HG02642 (cell line): ENCODE results near the gene GTPBP10.
A peak's percentile ranks its signal among the peaks of the same experiment; 100 is the strongest.
"Not testable (repeated sequence)": the region's sequence is repeated elsewhere in the genome, so short reads cannot be mapped to it uniquely, and the experiment has no call there.

Source experiments
- ATAC-seq: cut with Tn5 transposase; IDR thresholded peaks from one replicate; pipeline ENCODE4 v1.9.1; 2021; ENCODE audit warnings: mild to moderate bottlenecking; ENCODE audit not compliant: unreplicated experiment, poor library complexity

The GTPBP10 gene

DNA sequence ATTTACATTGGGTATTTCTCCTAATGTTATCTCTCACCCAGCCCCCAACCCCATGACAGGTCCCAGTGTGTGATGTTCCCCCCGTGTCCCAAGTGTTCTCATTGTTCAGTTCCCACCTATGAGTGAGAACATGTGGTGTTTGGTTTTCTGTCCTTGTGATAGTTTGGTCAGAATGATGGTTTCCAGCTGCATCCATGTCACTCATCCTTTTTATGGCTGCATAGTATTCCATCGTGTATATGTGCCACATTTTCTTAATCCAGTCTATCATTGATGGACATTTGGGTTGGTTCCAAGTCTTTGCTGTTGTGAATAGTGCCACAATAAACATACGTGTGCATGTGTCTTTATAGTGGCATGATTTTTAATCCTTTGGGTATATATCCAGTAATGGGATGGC lies 3.5 kb downstream of the GTPBP10 start:
- not testable (repeated sequence) for ATAC-seq

DNA sequence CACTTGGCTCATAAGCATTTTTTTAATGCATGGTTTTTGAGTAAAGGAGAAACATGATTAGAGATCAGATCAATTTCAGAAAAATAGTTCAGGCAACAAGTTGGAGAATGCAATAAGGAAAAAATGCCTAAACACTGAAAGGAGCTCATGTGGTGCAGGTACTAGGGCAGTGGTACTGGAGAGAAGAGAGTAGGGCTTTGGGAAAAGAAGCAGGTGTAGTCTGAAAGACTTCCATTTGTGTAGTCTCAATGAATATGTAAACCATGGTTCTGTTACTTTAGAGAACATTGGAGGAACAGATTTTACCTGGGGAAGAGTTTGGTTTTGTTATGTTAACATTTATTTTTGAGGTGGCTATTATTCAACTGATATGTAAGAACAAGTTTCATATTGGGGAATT lies 5.5 kb downstream of the GTPBP10 start:
- no peak for ATAC-seq

DNA sequence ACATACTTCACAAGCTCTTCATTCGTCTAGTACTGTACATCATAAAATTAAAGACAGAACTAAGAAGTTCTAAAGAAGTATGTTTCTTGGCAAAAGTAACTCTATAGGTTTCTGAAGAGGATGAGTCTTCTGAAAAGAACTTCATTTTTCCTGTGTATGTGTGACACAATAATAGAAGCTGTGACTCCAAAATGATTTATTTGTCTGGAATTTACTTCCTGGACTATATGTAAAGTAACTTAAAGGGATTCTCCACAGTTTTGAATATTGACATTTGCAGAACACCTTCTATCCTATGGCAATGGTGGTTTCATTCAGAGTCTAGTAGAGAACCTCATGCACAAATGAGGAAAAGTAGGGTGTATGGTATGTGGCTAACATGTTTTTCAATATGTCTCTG lies 36.9 kb downstream of the GTPBP10 start:
- no peak for ATAC-seq

DNA sequence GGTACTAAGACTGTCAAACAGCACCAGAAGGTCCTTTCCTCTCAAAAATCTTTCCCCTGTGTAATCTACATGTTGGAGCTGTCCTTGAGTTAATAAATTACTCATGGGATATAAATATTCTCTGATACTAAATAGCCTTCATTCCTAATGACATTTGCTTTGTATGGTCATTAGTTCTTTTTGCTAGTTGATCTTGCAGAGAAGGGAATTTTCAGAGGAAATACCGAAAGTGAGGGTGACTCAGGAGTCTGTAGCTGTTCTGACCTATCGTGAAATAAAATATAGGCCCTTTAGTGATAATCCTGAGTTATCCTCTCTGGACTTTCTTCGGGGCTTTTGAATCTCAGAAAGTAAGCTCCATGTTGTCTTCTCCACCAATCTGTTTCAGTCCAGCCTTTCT lies 37.3 kb downstream of the GTPBP10 start:
- ATAC-seq: no peak

DNA sequence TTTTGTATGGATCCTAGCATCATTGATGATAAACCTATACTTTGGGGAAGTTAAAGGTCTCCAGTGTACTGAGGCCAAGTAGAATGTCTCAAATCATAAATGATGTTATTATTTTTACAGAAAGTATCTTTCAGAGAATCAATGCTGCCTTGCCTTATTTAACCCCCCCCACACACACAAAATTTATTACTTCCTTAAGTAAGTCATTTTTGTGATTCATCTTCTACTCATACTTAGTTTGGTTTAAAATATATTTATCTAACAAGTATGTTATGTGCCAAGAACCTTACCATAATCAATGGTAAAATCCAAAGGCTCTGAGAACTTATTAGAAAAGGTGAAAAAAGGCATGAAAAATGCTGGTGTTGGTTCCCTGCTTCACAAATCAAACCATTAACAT lies 37.9 kb downstream of the GTPBP10 start:
- ATAC-seq: no peak

DNA sequence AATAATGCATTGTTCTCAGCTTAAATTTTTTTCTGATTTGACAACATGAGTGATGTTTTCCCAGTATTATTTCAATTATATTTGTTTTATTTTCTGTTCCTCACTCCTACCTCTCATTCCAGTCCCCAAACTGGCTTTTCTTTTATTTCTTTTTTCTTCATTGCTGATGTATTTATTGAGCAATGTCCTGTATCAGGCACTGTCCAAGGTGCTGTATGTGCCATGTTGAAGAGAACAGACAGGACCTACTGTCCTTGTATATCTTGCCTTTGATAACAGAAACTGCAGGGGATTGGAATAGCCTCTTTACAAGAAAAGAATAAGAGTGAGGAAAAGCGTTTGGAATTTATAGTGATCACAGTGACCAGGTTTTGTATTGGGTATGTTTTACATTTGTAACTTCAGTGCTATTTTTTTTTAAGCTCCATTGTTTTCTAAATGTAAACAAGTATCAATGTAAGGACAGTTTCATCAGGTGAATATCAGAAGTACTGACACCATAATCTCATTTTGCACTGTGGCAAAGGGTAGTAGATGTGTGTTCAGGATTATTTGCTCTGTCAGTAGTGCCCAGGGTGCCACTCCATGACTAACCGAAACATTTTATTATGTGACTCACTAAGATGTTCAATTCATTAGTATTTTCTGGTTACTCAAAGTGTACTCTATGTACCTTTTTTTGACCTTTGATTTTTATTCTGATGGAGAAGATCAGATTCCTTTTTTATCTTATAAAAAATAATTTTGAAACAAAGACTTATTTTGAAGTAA lies 41.1 kb downstream of the GTPBP10 start:
- ATAC-seq: no peak

DNA sequence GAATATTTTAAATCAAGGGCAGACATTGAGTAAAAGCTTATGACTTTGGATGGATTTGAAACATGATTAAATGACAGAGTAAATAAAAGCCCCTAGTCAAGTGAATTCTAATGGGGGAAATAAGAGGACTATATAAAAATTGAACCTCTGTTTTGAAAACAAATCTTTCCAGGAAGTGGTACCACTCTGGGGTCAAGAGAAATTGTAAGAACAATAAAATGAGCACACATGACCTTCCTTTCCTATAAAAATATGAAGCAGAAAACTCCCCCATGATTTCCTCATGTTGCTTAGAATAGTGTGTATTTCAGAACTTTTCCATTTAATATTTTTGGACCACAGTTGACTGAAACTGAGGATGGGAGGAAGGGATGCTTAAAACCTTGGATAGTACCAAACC lies 44.4 kb downstream of the GTPBP10 start:
- ATAC-seq: no peak

DNA sequence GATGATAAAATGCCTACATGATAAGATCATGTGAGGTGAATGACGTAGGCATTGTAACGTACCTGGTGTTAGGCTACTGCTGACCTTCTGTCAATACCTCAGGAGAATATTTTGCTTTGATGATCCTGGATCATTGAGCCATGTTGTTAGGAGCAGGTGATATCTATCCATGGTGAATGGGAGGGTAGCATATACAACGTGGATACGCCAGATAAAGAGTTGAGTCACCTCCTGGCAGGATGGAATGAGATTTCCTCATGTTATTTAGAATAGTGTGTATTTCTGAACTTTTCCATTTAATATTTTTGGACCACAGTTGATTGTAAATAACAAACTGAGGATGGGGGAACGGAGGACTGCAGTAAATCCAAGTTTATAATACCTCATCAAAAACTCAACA lies 45.0 kb downstream of the GTPBP10 start:
- no peak for ATAC-seq

DNA sequence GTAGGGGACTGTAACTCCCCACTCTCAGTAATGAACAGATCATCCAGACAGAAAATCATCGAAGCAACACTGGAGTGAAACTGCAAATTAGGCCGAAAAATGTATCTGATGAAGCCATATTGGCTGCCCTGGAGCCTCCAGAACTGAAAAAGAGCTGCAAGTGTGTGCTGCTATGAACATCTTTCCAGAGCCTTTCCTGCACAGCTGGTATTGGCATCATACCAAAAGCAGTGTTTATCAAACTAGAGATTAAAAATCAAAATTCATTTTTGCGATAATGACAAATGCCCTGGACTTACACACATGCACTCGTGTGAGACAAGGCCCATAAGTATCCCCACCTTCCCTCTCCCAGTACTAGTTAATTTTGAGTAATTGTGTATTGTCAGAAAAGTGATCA lies 49.9 kb downstream of the GTPBP10 start:
- ATAC-seq: no peak

DNA sequence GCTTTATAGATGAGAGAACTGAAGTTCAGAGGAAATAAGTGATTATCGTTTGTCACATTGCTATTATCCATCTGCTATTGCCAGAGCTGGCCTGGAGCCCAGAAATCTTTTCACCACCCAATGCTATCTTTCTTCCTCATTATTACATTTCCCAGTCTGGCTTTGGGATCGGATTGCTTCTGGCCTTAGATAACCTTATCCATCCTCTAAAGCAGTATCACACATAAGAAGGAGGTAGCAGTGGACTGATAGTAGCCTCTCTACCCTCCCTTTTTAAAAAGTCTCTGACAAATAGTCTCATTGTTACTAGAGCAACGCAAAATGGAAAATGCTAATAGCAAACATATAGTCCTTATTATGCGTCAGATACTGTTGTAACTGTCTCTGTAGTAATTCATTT lies 55.5 kb downstream of the GTPBP10 start:
- ATAC-seq: no peak

DNA sequence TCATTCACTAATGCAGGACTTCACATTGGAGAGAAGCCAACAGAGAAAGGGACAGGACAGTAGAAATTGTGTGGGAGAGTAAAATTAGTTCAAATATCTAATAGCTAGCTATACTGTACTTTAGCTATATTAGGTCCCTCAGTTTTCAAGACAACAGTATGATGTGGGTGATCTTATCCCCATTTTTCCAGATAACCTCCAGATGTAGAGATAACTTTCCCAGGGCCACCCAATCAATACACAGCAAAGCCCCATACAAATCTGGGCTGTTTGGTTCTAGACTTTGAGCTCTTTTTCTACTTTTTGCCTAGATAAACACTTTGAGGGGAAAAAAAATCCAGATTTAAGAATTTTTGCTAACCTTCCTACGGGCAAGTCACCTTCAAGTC lies 56.3 kb downstream of the GTPBP10 start:
- no peak for ATAC-seq

DNA sequence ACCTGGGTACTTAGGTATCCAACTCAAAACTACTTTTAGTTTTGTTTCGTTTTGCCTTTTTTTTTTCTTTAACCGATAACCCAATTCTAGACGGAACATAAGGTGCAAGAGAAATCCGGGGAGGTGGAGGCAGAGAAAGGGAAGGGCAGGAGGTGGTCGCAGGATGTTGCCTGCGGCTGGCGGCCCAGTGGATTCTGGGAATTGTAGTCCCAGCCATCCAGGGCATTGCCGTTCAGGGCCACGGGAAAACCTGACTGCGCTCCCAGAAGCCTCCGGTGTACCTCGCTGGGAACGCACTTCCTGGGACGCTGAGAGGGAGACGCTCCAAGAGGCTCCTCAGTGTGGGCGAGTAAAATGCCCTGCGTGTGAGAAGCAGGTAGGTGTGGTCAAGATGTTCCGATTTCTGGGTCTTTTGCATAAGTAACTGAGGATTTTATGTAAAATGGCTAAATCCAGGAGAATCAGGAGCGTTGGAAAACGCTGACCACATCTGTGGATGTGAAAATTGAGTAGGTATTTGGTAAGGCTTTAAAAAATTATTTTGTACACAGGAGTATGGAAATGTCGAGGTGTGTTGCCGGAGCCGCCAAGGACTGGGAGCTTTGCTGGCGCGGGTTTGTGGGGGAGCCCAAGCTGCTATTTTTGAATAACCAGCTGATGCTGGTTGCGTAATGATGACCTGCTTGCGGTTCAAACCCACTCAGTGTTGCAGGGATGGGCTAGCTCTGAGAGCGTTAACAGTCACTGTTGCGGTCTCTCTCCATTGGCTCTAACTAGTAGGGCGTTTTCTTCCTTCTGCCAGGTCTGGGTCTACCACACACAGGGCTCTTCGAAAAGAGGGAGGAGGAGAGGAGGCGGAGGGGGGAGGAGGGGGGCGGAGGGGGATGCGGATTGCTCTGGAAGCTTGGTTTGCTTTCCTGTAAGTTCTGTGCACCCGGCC lies 56.9 kb downstream of the GTPBP10 start, which contains the start of gene CLDN12:
CLDN12 (plus strand) TSS at position 288 of the 940 bp plus-strand sequence. CDS start 9,216 bp downstream, outside the sequence.
- peak; percentile 96 for ATAC-seq

DNA sequence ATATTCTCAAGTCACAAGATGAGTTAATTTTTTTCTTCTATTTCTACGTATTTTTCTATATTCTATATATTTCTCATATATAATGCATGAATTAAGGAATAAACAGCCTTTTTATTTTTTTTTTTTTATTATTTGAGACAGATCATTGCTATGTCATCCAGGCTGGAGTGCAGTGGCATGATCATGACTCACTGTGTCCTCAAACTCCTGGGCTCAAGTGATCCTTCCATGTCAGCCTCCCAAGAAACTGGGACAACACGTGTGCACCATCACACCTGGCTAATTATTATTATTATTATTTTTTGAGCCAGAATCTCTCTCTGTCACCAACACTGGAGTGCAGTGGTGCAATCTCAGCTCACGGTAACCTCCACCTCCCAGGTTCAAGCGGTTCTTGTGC lies 58.3 kb downstream of the GTPBP10 start:
- ATAC-seq: no peak

DNA sequence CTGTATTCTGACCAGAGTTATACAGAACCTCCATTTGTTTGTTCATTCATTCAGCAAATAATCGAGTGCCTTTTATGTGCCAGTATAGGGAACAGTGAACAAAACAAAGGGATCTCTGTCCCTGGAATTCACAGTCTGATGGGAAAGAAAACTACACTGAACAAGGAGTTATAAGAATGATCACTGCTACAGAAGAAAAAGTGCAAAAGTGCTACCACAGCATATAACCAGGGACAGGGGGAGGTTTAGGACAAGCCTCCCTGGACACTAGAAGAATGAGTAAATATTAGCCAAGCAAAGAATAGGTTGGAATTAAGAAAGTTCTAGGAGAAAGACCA lies 60.9 kb downstream of the GTPBP10 start:
- ATAC-seq: no peak

DNA sequence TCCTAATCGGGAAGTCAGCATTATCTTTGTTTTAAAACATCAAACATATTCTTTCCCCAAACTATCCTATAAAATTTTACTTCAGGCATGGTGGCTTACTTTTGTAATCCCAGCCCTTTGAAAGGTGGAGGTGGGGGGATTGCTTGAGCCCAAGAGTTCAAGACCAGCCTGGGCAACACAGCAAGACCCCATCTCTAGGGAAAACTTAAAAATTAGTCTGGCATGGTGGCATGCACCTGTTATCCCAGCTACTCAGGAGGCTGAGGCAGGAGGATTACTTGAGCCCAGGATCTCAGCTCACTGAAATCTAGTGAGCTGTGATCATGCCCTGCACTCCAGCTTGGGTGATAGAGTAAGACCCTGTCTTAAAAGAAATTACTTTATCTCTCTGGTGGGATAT lies 61.6 kb downstream of the GTPBP10 start:
- ATAC-seq: no peak

DNA sequence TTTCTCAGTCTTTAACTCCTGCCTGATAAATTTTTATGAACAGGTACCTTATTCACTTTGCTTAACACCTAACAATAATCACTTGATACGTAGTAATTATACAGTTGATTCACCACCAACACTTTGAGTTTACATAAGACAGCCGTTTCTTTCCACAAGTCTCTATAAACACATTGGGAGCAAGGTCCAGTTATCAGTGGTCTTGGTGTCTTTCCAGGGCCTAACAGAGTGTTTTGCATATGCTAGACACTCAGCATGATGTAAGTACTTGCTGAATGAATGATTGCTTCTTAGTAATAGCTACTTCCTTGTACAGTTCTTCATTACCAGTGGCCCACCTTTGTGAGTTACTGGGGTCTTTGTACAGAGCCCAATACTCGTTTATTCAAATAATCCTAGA lies 63.2 kb downstream of the GTPBP10 start:
- ATAC-seq: no peak

DNA sequence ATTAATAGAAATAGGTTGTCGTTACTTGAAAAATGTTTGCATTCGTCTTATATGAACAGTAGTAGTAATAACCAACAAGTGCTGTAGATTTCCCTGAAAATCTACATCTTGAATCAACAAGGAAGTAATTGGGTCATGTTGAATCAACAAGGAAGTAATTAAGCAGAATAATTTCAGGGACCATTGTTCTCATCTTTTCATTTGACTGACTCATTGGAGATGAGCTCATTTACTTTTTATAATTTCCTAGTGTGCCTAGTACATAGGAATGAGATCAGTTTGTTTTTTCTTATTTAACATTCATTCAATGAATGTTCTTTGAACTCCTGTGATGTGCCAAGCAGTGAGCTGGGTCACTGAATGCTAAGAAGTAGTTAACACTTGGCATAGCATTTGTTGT lies 65.0 kb downstream of the GTPBP10 start:
- no peak for ATAC-seq

DNA sequence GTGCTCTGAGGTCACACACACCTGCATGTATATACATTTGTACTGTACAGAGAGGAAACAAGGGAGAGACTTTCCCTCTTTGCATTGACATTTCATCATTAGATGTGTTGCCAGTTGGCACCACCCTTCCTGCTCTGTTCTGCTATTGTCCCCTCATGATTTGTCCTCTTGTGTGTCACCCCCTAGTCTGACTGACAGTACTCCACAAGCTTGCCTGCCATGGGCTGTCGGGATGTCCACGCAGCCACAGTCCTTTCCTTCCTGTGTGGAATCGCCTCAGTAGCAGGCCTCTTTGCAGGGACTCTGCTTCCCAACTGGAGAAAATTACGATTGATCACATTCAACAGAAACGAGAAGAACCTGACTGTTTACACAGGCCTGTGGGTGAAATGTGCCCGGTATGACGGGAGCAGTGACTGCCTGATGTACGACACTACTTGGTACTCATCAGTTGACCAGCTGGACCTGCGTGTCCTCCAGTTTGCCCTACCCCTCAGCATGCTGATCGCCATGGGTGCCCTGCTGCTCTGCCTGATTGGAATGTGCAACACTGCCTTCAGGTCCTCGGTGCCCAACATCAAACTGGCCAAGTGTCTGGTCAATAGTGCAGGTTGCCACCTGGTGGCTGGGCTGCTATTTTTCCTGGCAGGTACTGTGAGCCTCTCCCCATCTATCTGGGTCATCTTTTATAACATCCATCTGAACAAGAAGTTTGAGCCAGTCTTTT lies 66.1 kb downstream of the GTPBP10 start:
- peak; percentile 80 for ATAC-seq

DNA sequence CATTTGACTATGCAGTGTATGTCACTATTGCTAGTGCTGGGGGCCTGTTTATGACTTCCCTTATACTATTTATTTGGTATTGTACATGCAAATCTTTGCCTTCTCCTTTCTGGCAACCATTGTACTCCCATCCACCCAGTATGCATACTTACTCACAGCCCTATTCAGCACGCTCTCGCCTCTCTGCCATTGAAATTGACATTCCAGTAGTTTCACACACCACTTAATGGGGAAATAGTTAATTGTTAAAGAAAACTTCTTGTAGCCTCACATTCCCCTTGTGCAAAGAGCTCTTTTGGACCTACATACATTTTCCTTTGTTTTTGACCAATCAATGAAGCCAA lies 66.6 kb downstream of the GTPBP10 start:
- no peak for ATAC-seq

DNA sequence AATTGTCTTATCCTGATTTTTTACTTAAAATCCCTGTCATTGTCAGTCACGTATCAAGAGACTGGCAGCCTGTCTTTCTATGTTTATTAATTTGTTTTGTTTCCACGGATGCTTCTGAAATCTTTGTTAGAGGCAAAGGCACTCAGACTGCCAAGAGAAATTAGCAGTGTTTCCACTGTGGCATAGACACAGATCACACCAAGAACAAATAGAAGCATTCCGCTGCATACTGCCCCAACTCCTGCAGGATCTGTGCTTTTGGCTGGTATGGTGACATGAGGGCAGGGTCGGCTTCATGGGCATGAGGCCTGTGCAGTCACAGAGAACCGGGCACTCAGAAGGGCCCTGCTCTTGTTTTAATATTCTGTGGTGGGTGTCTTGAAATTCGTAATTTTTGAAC lies 75.1 kb downstream of the GTPBP10 start:
- ATAC-seq: no peak

DNA sequence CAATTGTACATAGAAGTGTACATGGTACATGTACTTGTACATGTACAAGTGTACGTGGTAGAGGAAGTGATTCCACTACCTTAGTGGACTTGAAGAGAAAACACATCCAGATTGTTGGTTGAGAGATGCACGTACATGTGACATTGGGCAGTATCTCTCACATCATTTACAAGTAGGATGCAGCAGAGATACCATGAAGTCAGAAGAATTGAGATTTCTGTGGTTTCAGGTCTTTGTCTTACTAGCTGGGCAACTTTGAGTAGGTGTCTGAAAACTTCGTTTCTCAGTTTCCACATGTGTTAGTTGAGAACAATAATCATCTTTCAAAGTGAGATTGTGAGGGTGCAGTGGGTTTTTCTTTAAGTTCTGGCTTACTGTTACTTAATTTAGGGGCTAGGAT lies 78.2 kb downstream of the GTPBP10 start:
- peak; percentile 96 for ATAC-seq
